Measurements from ENCODE around the gene OAS2. TPM values are rescaled to one million over a fixed set of nuclear protein-coding genes. Genes with fewer than 3 reads are reported as not detected.

The OAS2 gene
- polyA plus RNA-seq, 1 donor (not counting 4 experiments of a cell fraction or from before 2014, with no cell fraction given) = 92.7 TPM

- dilution Hi-C loops (cut with MboI; ENCODE audit: extremely low pct_ligation_motif_present, low sequenced_read_pairs) = no loop called here
- no peaks in the 10 kb centered on the region for H3K9me3 ChIP-seq (ENCODE audit: control insufficient read depth, low read depth, low read length)
- DNase-seq (ENCODE audit: low read depth, low spot score) = no peak
- no peak overlapping the region for H3K9ac ChIP-seq (ENCODE audit: control insufficient read depth, extremely low read depth, insufficient read depth, low read length)
- TF ChIP-seq EZH2 (IDR thresholded peaks at IDR 0.05; ENCODE audit: low read length) = no peak
- TF ChIP-seq, protein P1, sequence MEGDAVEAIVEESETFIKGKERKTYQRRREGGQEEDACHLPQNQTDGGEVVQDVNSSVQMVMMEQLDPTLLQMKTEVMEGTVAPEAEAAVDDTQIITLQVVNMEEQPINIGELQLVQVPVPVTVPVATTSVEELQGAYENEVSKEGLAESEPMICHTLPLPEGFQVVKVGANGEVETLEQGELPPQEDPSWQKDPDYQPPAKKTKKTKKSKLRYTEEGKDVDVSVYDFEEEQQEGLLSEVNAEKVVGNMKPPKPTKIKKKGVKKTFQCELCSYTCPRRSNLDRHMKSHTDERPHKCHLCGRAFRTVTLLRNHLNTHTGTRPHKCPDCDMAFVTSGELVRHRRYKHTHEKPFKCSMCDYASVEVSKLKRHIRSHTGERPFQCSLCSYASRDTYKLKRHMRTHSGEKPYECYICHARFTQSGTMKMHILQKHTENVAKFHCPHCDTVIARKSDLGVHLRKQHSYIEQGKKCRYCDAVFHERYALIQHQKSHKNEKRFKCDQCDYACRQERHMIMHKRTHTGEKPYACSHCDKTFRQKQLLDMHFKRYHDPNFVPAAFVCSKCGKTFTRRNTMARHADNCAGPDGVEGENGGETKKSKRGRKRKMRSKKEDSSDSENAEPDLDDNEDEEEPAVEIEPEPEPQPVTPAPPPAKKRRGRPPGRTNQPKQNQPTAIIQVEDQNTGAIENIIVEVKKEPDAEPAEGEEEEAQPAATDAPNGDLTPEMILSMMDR (optimal IDR thresholded peaks at IDR 0.05 in 1 of 3, IDR thresholded peaks at IDR 0.05 in 1 of 3, conservative IDR thresholded peaks at IDR 0.05 in 1 of 3; ENCODE audit: extremely low read depth in 1 of 3, insufficient read depth in 2 of 3, low read length in 3 of 3) = no peak
- H3K4me2 ChIP-seq (ENCODE audit: control insufficient read depth, extremely low read depth, insufficient read depth, low read depth, low read length) = no peak overlapping the region
- H3K36me3 ChIP-seq (ENCODE audit: control insufficient read depth in 2 of 2, extremely low read depth in 1 of 2, insufficient read depth in 2 of 2, low read length in 2 of 2) = peaks cover 23 to 34% of the 10 kb centered on the region in 2 experiments
- no peaks in the 10 kb centered on the region for H3K27me3 ChIP-seq (ENCODE audit: control insufficient read depth, extremely low read depth, insufficient read depth, low read length)
- no peaks in the 10 kb centered on the region for H3K4me1 ChIP-seq (ENCODE audit: control insufficient read depth, extremely low read depth, insufficient read depth, low read length)
- no peaks in the 10 kb centered on the region for H4K20me1 ChIP-seq (ENCODE audit: control insufficient read depth, extremely low read depth, insufficient read depth, low read length)
- FAIRE-seq = no peak
- H2AFZ ChIP-seq (ENCODE audit: control insufficient read depth, low read length) = no peak overlapping the region
- H3K9me1 ChIP-seq (ENCODE audit: control insufficient read depth, extremely low read depth, insufficient read depth, low read length) = no peaks in the 10 kb centered on the region
- no peak overlapping the region for H3K4me3 ChIP-seq (ENCODE audit: control insufficient read depth in 2 of 3, extremely low read depth in 1 of 3, insufficient read depth in 2 of 3, low read depth in 1 of 3, low read length in 3 of 3)
- no peak overlapping the region for H3K27ac ChIP-seq (ENCODE audit: control insufficient read depth, insufficient read depth, low read length)
- H3K79me2 ChIP-seq (ENCODE audit: control insufficient read depth, insufficient read depth, low read length) = peaks cover 23% of the 10 kb centered on the region
Measured at GRCh38 chr12:112945515-112945914, 32.8 kb upstream of the OAS2 start.

DNA sequence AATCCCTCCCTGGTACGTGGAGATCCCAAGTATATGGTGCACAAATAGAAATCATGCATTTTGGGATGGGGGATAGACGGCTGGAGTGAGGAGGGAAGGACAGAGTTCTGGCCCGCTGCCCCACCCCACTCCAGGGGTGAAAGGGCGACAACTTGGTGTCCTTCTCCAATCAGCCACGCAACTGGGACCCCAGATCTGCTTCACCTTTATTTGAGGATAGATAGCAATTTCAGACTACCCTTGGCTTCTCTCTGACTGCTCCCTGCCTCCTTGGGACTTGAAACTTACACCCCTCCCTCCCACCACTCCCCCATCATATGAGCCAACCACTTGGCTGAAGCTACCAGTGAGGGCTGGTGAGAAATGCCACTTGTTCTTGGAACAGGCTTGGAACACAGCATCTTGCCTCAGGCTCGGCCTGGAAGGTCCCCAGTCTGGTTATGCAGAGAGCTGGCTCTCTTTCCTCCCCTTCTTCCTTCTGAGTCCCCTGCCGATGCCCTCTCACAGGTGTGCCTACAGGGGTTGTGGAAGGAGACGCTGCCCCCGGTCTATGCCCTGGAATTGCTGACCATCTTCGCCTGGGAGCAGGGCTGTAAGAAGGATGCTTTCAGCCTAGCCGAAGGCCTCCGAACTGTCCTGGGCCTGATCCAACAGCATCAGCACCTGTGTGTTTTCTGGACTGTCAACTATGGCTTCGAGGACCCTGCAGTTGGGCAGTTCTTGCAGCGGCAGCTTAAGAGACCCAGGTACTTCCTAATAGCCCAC is 31.9 kb upstream of the OAS2 start:
- Histone ChIP-seq H3K9me3 (ENCODE audit: control insufficient read depth, low read depth, low read length) (no peaks in the 10 kb centered on the region), H3K4me1 (ENCODE audit: control insufficient read depth, extremely low read depth, insufficient read depth, low read length) (no peaks in the 10 kb centered on the region), H3K9me1 (ENCODE audit: control insufficient read depth, extremely low read depth, insufficient read depth, low read length) (no peaks in the 10 kb centered on the region), H3K27ac (ENCODE audit: control insufficient read depth, insufficient read depth, low read length) (no peak overlapping the region), H2AFZ (ENCODE audit: control insufficient read depth, low read length) (no peak overlapping the region), H3K36me3 (ENCODE audit: control insufficient read depth in 2 of 2, extremely low read depth in 1 of 2, insufficient read depth in 2 of 2, low read length in 2 of 2) (peaks cover 24 to 30% of the 10 kb centered on the region in 2 experiments), H3K79me2 (ENCODE audit: control insufficient read depth, insufficient read depth, low read length) (peaks cover 14% of the 10 kb centered on the region), H4K20me1 (ENCODE audit: control insufficient read depth, extremely low read depth, insufficient read depth, low read length) (no peaks in the 10 kb centered on the region), H3K27me3 (ENCODE audit: control insufficient read depth, extremely low read depth, insufficient read depth, low read length) (no peaks in the 10 kb centered on the region), H3K4me3 (ENCODE audit: control insufficient read depth in 2 of 3, extremely low read depth in 1 of 3, insufficient read depth in 2 of 3, low read depth in 1 of 3, low read length in 3 of 3) (no peak overlapping the region), H3K4me2 (ENCODE audit: control insufficient read depth, extremely low read depth, insufficient read depth, low read depth, low read length) (no peak overlapping the region), H3K9ac (ENCODE audit: control insufficient read depth, extremely low read depth, insufficient read depth, low read length) (no peak overlapping the region)
- TF ChIP-seq EZH2 (IDR thresholded peaks at IDR 0.05; ENCODE audit: low read length) = no peak
- TF ChIP-seq, protein P1 (optimal IDR thresholded peaks at IDR 0.05 in 1 of 3, IDR thresholded peaks at IDR 0.05 in 1 of 3, conservative IDR thresholded peaks at IDR 0.05 in 1 of 3; ENCODE audit: extremely low read depth in 1 of 3, insufficient read depth in 2 of 3, low read length in 3 of 3) = no peak
- DNase-seq (ENCODE audit: low read depth, low spot score) = no peak
- FAIRE-seq = no peak
- dilution Hi-C loops (cut with MboI; ENCODE audit: extremely low pct_ligation_motif_present, low sequenced_read_pairs) = no loop called here

Data from keratinocyte (primary cell).